ENCODE measurements around the gene C17orf113.
"Not testable (repeated sequence)": the region's sequence is repeated elsewhere in the genome, so short reads cannot be mapped to it uniquely, and the experiment has no call there.

The C17orf113 gene

GRCh38 chr17:42016411-42016831 is 34.0 kb downstream of the C17orf113 start:
- peak; percentile 42 for DNase-seq (ENCODE audit: low spot score)

GRCh38 chr17:42013740-42014139 is 36.7 kb downstream of the C17orf113 start:
- DNase-seq (ENCODE audit: low spot score): not testable (repeated sequence)

GRCh38 chr17:42012363-42012762 is 38.0 kb downstream of the C17orf113 start:
- not testable (repeated sequence) for DNase-seq (ENCODE audit: low spot score)

- no peak for DNase-seq (ENCODE audit: low spot score)
Observed at GRCh38 chr17:42010898-42011516, 39.4 kb downstream of the C17orf113 start.

- not testable (repeated sequence) for DNase-seq (ENCODE audit: low spot score)
Observed at GRCh38 chr17:42010266-42010680, 40.1 kb downstream of the C17orf113 start.

- DNase-seq (ENCODE audit: low spot score): peak; percentile 26
Observed at GRCh38 chr17:42009170-42009569, 41.2 kb downstream of the C17orf113 start.

GRCh38 chr17:42005166-42005565 is 45.2 kb downstream of the C17orf113 start:
- no peak for DNase-seq (ENCODE audit: low spot score)

- peak; percentile 16 for DNase-seq (ENCODE audit: low spot score)
Observed at GRCh38 chr17:42002792-42003301, 47.6 kb downstream of the C17orf113 start.

GRCh38 chr17:42002175-42002791 is 48.1 kb downstream of the C17orf113 start:
- no peak for DNase-seq (ENCODE audit: low spot score)

- no peak for DNase-seq (ENCODE audit: low spot score)
Observed at GRCh38 chr17:42001729-42002128, 48.7 kb downstream of the C17orf113 start.

GRCh38 chr17:42000413-42001133 is 49.8 kb downstream of the C17orf113 start:
- no peak for DNase-seq (ENCODE audit: low spot score)

GRCh38 chr17:41998497-41998896 is 51.9 kb downstream of the C17orf113 start:
- no peak for DNase-seq (ENCODE audit: low spot score)

- no peak for DNase-seq (ENCODE audit: low spot score)
Observed at GRCh38 chr17:41996855-41997164, 53.6 kb downstream of the C17orf113 start.

GRCh38 chr17:41992576-41992975 is 57.8 kb downstream of the C17orf113 start:
- no peak for DNase-seq (ENCODE audit: low spot score)

- DNase-seq (ENCODE audit: low spot score): no peak
Observed at GRCh38 chr17:41989702-41990419, 60.5 kb downstream of the C17orf113 start.

- no peak for DNase-seq (ENCODE audit: low spot score)
Observed at GRCh38 chr17:41988418-41988817, 62.0 kb downstream of the C17orf113 start.

Measured in RKO (cell line).